Stimulated activated CD8-positive, alpha-beta memory T cell treated with anti-CD3 and anti-CD28 coated beads, Interleukin-12 subunit alpha, Interleukin-12 subunit beta, amount 100 ng/mL, for 1 hour (primary cell): ENCODE results near the gene LRP8.
A peak's percentile ranks its signal among the peaks of the same experiment; 100 is the strongest.
"Not testable (repeated sequence)": the region's sequence is repeated elsewhere in the genome, so short reads cannot be mapped to it uniquely, and the experiment has no call there.

ENCODE experiments used
- DNase-seq: peaks from one replicate; pipeline ENCODE4 v3.0.0-alpha.2; 2020; ENCODE audit warnings: low read depth

Gene LRP8

DNA sequence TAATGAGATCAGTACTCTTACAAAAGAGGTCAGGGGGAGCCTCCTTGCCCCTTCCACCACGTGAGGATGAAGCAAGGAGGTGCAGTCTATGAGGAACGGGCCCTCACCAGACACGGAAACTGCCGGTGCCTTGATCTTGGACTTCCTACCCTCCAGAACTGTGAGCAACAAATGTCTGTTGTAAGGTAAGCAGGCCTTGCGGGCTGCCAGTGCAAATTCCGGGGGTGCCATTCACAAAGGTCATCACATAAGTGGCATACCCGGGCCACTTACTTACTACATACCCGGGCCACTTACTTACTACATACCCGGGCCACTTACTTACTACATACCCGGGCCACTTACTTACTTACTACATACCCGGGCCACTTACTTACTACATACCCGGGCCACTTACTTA, 44.7 kb downstream of the LRP8 start:
- not testable (repeated sequence) for DNase-seq

GRCh38 chr1:53281133-53281532, 46.7 kb downstream of the LRP8 start:
- no peak for DNase-seq

- no peak for DNase-seq
Measured at GRCh38 chr1:53280496-53280895, 47.4 kb downstream of the LRP8 start.

DNA sequence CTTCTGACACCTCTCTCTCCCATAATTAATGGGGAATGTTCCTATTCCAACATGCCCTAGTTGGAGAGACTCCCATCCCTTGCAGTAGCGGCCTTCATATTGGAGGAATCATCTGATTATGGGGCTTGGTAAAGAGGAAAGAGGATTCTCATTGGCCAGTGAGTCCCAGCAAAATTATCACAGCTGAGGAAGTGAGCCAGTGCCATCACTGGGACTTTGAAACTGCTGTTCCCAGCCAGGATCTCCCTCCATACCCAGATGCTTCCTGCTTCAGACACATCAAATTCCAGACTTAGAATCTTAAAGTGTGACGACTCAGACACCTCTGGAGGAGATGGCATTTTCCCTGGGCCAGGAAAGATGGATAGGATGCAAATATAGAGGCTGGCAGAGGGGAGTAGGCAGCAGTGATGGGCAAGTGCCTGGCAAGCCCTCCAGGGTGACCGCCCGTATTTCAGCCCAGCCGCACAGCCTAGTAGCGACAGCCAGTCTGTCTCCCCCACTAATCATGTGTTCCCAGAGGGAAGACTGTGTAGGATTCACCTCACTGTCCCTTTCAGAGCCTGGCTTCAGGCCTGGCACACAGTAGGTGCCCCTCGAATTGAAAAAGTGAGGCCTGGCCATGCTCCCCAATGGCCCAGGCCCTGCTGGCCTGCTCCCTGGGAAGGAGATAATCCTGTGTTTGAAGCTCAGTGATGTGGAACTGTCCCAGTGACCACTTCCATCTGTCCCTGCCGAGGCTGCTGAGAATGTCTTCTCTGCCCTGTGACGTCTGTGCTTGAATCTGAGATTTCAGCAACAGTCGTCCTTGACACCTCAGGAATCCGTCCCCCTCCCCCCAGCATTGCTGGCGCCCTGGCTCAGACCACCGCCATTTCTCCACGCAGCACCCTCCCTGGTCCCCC, 48.3 kb downstream of the LRP8 start:
- no peak for DNase-seq

GRCh38 chr1:53278298-53278725, 49.6 kb downstream of the LRP8 start:
- DNase-seq, result peak; percentile 60

DNA sequence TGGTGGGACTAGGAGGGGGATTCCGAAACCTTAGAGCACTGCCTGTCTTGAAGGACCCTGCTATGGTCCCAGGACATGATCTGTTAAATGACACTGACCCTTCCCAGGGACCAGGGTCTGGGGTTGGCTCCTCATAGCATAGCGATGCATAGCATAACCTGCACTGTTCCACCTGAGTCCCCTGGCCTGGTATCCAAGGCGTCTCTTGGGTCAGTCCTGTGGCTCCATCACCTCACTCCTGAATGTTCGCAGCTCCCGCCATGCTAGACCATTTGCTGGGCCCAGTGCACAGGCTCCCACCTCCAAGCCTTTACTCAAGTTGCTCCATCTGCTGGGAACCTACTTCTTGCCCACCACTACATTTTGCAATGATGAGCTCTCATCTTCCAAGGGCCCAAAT, 50.5 kb downstream of the LRP8 start:
- DNase-seq, result no peak

- DNase-seq, result no peak
Measured at GRCh38 chr1:53276902-53277281, 51.0 kb downstream of the LRP8 start.

DNA sequence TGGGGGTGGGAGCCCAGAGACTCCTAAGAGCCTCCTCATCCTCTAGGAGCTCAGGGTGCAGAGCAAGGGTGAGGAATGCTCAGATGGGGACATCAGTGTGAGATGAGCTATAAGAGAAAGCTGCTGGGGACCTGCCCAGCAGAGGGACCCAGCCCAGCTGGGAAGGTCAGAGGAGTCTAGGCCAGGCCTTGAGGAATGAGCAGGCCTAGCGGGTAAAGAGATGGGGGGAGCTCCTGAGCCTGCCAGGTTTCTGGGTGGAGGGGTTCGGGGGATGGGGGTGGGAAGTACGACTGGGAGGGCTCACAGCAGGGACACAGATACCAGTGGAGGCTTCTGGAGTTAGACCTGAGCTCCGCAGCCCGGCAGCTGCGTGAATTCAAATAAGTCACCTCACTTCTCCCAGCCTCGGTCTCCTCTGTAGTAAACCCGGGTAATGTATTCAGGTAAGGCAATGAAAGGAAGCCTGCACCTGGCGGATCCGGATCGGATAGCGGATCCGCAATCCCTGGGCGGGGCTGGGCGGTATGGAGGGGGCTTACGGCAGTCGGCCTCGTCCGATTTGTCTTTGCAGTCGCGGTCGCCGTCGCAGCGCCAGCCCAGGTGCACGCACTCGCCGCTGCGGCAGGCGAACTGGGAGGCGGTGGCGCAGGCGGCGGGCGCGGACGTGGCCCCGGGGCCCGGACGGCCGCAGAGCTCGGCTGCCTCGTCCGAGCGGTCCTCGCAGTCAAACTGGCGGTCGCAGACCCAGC, 51.5 kb downstream of the LRP8 start:
- no peak for DNase-seq

DNA sequence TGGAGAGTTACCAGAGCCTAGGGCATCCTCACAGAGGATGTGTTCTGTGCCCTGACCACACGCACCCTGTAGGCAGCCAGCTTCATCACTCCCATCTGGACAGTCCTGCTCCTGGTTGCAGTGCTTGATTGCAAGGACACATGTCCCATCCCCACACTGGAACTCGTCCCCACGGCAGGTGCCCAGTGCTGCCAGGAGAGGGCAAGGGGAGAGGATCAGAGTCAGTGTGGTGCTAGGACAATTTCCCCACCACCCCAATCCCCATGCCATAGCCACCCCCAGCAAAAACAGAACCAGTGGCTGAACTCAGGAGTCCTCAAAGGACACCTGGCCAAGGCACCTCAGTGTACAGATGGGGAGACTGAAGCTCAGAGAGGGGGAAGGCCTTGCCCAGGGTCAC, 52.3 kb downstream of the LRP8 start:
- DNase-seq, result no peak

- DNase-seq, result no peak
Measured at GRCh38 chr1:53274541-53275185, 53.2 kb downstream of the LRP8 start.

- no peak for DNase-seq
Measured at GRCh38 chr1:53274026-53274425, 53.8 kb downstream of the LRP8 start.

- no peak for DNase-seq
Measured at GRCh38 chr1:53273526-53273925, 54.3 kb downstream of the LRP8 start.

GRCh38 chr1:53272349-53272748, 55.5 kb downstream of the LRP8 start:
- no peak for DNase-seq

DNA sequence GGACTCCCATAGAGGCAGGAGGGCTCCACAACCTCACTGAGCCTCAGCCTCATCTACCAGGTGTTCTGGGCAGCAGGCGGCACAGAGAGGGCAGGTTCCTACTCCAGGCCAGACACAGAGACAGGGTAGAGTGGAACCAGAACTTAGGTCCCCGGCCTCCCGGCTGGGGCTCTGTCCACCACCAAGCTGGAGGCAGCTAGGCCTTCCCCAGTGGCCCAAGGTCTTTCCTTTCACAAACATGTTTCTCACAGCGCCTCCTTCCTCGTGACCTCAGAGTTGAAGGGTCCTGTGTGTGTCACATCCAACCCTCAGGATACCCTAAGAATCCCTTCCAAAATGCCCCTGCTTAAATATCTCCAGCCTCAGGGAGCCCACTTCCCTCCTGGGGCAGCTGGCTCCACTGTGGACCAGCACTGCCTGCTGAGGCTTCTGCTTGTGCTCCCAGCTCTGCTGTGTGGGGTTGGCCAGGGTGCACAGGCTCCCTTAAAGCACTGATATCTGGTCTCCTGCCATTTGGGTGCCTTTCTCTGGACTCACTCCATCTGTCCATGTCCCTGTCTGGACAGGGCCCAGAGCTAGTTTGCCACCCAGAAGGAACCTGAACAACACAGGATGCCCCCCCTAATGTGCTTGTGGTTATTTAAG, 56.3 kb downstream of the LRP8 start:
- no peak for DNase-seq

DNA sequence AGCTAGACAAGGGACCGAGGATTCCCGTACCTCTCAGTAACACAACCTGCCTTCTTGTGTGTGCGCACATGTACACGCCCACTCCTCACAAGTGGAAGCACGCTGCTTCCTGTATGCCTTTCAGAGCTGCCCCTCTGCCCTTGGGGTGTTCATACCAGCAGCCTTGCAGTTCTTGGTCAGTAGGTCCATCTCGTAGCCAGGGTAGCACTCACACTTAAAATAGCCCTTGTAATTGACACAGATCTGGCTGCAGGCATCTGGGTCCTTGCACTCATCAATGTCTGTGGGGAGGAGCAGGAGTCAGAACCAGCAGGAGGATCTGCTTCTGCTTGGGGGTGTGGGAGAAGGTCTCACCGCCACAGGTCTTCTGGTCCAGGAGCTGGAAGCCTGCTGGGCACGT, 57.0 kb downstream of the LRP8 start:
- no peak for DNase-seq

DNA sequence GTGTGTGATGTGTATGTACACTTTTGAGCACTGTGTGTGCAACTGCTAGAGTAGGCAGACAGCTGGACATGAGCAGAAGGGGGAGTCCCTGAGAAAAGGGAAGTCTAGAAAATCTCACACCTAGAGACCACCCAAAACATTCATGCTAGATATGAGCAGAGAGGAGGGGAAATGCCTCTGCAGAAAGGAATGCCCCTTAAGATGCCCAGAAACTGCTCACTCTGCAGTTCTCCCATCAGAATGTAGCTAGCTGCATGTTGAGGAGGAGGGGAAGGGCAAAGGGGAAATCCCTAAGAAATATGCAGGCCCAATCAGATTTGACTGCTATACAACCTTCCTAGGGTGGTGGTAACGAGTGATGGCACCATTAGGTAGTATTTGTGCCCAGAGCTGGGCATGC, 57.8 kb downstream of the LRP8 start:
- no peak for DNase-seq

GRCh38 chr1:53267761-53268160, 60.1 kb downstream of the LRP8 start:
- DNase-seq, result no peak

DNA sequence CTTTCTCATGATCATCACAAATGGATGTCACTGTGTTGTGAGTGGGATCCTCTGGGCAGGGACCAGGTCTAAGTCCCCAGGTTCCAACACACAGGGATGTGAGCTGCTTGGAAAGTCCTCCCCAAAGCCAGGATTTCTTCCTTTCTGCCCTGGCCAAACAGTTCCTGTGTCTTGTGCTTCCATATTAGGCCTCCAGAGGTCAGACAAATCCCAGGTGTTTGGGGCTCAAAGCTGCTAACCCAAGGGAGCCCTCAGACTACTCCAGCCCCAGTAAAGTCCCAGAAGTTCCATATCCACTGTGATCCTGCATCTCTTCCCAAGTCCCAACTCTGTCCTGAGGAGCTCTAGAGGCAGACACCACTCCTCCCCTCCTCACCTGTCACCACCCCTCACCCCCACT, 61.8 kb downstream of the LRP8 start:
- no peak for DNase-seq

DNA sequence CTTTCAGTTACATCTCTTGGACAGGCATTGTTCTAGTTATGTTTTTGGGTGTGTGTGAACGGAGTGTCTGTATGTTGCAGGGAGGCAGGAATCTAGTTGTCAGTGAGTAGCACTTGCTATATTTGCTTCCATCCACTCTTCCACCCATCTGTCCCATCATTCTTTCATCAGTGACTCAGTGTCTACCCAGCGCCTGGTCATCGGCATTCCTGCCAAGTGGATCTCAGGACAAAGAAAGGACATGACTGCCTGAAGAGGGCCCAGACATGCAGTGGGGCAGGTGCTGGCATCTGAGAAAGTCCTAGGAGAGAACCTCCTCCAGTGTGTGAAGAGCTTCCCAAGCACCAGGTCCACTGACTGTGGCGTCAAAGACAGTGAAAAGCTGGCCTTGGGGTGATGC, 62.3 kb downstream of the LRP8 start:
- no peak for DNase-seq

GRCh38 chr1:53264048-53264447, 63.8 kb downstream of the LRP8 start:
- no peak for DNase-seq

DNA sequence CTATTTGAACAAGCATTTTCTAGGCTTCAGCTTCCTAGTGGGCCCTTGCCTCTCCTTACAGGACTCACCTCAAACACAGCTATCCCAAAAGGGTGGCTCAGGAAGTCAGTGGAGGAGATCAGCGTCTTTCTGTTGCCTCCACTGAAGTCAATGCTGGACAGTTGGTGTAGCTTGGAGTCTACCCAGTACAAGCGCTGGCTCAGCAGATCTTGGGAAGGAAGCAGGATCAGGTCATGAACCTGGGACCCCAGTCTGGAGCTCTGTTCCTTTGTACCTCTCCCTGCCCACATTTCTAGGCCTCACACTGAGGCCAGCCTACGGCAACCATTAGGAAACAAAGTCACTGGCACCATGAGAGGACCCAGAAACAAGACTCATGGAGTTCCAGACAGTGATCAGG, 65.9 kb downstream of the LRP8 start:
- no peak for DNase-seq

DNA sequence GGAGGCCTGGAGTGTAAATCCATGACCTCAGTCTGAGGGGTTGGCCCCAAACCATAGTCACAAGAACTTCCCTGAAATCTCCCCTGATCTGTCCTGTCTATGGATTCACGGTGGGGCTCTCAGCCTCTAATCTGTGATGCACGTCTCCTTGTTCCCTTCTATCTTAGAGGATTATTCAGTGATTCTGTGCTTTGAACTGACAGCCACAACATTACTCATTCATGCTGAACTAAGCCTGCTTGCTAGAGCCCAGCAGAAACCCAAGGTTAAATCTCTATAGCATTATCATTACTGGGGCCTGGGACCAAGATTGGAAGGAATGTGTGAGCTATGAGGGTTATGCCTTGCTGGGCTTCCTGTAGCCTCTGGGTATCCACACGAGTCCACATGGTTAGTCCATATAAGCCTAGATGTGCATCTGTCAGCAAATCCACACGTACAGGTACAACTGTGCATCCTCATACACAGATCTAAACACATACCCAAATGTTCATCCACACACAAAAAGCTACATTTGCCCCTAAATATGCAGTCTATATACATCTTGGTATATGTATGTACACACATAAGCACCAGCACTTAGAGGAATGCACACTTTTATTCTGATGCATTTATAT, 67.1 kb downstream of the LRP8 start:
- no peak for DNase-seq
